Measurements from ENCODE around the gene MAMDC2.

- TF ChIP-seq CTCF (IDR thresholded peaks at IDR 0.05; ENCODE audit: low read length) (no peak), EZH2 (optimal IDR thresholded peaks at IDR 0.05; ENCODE audit: low read depth, low read length) (no peak), EZH2phosphoT487 (IDR thresholded peaks at IDR 0.05; ENCODE audit: low read length) (no peak)
Observed at GRCh38 chr9:70011366-70011765, 32.3 kb upstream of the MAMDC2 start.
